ENCODE measurements around the gene DAW1.
"Not testable (repeated sequence)": the region's sequence is repeated elsewhere in the genome, so short reads cannot be mapped to it uniquely, and the experiment has no call there.

DAW1 gene

GRCh38 chr2:227908266-227909054, 37.0 kb downstream of the DAW1 start:
- DNase-seq (ENCODE audit: low read depth in 3 of 3, low spot score in 1 of 3) = no peak

GRCh38 chr2:227914362-227914761, 42.9 kb downstream of the DAW1 start:
- no peak for DNase-seq (ENCODE audit: low read depth in 3 of 3, low spot score in 1 of 3)

DNA sequence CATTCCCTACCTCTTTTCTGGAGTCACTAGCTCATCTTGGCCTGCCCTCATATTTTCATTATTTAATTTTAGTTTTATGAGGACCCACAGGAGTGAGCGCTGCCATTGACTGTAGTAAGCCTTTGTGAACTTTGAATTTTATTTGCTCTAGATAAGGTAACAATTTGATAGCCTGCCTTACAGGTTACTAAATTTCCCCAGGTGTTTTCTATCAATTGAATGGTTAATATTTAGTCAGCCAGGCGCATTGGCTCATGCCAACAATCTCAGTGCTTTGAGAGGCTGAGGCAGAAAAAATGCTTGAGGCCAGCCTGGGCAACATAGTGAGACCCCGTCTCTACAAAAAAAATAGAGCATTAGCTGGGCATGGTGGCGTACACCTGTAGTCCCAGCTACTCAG, 50.2 kb downstream of the DAW1 start:
- DNase-seq (ENCODE audit: low read depth in 3 of 3, low spot score in 1 of 3) = no peak

DNA sequence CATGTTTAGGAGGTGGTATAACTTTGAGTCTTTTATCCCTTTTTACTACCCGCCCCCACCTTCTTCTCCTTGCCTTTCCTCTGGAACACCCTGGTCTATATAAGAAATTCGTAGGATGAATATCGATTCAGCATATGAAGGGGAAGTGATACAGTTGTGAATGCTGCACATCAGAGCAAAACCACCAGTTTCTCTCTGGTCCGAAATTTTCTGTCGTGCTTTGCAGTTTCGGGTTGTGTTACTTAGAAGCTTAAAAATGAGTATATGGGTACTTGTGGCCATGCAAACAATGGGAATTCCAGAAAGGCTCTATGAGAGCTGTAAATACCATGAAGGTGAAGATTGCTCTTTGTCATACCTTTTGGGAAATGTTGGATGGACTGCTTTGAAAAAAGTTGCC, 60.6 kb downstream of the DAW1 start:
- no peak for DNase-seq (ENCODE audit: low read depth in 3 of 3, low spot score in 1 of 3)

DNA sequence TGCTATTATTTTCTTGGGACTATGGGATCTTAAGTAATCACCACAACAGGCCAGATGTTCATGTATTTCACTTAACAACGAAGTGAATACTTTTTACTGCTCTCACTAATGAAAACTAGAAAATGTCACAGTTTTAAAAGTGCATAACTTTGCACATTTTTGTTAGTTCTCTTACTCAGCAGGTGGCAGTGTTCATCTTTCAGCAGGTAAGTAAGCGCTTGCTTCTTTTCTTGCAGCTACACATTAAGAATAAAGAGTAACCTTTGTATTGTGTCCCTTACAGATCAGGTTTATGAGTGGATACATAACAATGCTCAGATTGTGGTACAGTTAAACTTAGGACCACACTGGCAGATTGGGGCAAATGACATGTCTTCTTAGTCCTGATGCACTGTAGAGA, 61.0 kb downstream of the DAW1 start:
- DNase-seq (ENCODE audit: low read depth in 3 of 3, low spot score in 1 of 3) = no peak

DNA sequence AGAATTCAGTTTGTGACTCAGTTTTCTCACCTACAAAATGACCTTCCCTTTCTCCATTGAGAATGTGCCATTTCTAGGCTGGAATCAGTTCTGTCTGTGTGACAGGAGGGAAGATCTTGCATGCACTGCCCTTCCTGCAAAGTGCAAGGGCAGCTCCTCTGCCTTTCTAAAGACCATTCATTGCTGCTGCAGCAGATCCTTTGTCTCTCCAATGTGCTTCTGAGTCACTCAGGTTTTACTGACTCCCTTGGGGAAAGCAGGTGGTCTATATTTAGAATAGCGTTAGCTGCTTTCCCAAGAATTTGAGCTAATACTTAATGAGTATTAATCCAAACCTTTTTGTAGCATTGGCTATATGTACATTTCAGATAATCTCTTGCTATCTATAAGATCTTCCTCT, 62.5 kb downstream of the DAW1 start:
- no peak for DNase-seq (ENCODE audit: low read depth in 3 of 3, low spot score in 1 of 3)

DNA sequence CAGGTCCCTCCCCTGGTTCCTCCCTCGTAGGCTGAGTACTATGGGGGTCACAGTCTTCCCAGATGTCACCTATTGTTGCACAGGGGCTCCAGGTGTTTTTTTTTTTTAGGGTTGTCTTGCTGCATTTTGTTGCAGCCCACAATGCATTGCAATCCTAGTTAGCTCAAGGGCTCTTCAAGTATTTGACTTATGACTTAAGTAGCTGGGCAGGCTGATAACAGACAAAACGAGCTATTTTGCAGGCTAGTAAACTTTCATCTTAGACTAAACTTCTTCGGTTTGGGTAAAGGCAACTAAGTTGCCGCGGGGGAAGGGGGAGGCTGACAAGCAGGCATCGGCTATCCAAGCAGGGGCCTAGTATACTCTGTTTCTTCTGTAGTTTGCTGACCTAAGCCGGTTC, 64.8 kb downstream of the DAW1 start:
- DNase-seq (ENCODE audit: low read depth in 3 of 3, low spot score in 1 of 3) = not testable (repeated sequence)

GRCh38 chr2:227939271-227940027, 68.0 kb downstream of the DAW1 start:
- no peak for DNase-seq (ENCODE audit: low read depth in 3 of 3, low spot score in 1 of 3)

DNA sequence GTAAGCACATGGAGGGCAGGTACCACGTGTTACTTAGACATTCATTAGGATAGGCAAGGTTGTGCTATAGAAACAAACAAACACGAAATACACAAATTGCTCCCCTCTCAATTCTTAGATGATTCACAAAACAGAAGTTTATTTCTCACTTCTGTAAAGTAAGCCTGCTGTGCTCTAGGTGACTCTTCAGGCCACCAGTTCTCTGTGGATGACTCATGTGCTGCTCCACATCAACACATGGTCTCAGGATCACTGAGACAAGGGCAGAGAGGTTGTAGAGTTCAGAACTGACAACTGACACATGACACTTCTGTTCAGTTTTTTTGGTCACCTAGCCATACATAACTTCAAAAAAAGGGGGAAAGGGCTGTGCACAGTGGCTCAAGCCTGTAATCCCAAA, 70.6 kb downstream of the DAW1 start:
- no peak for DNase-seq (ENCODE audit: low read depth in 3 of 3, low spot score in 1 of 3)

DNA sequence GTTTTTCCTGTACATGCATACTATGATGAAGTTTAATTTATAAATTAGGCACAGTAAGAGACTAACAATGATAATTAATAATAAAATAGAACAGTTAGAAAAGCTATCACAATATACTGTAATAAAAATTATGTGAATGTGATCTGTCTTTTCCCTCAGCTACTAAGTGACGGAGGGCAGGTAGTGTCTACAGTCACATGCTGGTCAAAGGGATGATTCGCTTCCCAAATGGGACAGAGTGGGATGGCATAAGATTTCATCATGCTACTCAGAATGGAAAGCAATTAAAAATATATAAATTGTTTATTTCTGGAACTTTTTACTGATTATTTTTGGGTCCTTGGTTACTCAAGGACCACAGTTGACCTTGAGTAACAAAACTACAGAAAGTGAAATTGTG, 71.5 kb downstream of the DAW1 start:
- DNase-seq (ENCODE audit: low read depth in 3 of 3, low spot score in 1 of 3) = no peak

- DNase-seq (ENCODE audit: low read depth in 3 of 3, low spot score in 1 of 3) = no peak
Measured at GRCh38 chr2:227960317-227960716, 88.9 kb downstream of the DAW1 start.

DNA sequence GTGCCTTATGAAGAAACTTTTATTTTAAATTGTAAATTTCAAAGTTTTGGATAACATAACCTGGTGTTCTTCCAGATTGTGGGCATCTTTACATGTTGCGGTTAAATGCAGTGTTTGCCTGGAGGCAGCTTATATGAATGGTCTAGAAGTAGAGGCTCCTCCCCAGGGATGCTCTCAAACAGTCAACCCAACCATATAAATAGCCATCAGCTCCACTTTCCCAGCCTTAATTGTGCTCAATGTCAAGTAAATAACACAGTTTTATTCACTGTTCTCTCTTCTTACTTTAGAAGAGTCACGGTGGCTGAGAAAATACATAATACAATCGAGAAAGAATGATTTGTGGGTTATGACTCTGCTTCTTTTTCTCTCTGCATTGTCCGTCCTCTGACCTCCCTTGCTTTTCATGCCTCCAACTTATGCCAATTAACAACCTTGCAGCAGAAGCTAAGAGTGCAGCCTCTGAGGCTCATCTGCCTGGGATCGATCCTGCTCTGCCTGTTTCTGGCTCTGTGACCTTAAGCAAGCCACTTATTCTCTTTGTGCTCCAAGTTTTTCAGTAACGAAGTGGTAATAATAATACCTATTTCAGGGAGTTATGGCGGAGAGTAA, 100.3 kb downstream of the DAW1 start:
- no peak for DNase-seq (ENCODE audit: low read depth in 3 of 3, low spot score in 1 of 3)

DNA sequence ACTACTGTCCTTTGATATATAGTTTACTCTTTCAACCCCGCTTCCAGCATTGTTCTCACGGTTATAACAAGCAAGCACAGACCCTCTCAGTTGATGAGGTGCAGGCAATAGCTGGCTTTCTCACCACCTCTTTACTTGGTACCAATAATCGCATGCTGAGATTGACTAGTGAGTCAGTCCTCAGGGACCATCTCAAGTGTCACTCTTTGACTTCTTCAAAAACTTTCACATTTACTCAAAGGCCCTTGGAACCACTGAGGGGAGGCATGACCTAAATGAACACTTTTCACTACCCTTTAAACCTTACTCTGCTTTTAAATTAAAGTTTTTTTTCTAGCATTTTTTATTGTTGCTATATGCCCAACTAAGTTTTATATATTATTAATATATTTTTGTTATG, 101.8 kb downstream of the DAW1 start:
- no peak for DNase-seq (ENCODE audit: low read depth in 3 of 3, low spot score in 1 of 3)
